ENCODE data around the gene TRIM36.

TRIM36 gene

GRCh38 chr5:115151208-115151805 is 18.4 kb downstream of the TRIM36 start:
- no peak for DNase-seq (ENCODE audit: low read depth in 1 of 2, low spot score in 1 of 2)
- TF ChIP-seq JUND (IDR thresholded peaks at IDR 0.05; ENCODE audit: low read depth), result no peak
- in situ Hi-C loops (cut with HindIII; ENCODE audit: low pct_unique_long_range_greater_than_20kb, low sequenced_read_pairs), result no loop called here

- in situ Hi-C loops (cut with HindIII; ENCODE audit: low pct_unique_long_range_greater_than_20kb, low sequenced_read_pairs), result no loop called here
- DNase-seq (ENCODE audit: low read depth in 1 of 2, low spot score in 1 of 2), result no peak
- TF ChIP-seq JUND (IDR thresholded peaks at IDR 0.05; ENCODE audit: low read depth), result no peak
Measured at GRCh38 chr5:115150512-115150911, 19.2 kb downstream of the TRIM36 start.

- in situ Hi-C loops (cut with HindIII; ENCODE audit: low pct_unique_long_range_greater_than_20kb, low sequenced_read_pairs), result no loop called here
- no peak for DNase-seq (ENCODE audit: low read depth in 1 of 2, low spot score in 1 of 2)
- TF ChIP-seq JUND (IDR thresholded peaks at IDR 0.05; ENCODE audit: low read depth), result no peak
Measured at GRCh38 chr5:115147052-115147451, 22.7 kb downstream of the TRIM36 start.

- DNase-seq (ENCODE audit: low read depth in 1 of 2, low spot score in 1 of 2), result no peak
- in situ Hi-C loops (cut with HindIII; ENCODE audit: low pct_unique_long_range_greater_than_20kb, low sequenced_read_pairs), result no loop called here
- TF ChIP-seq JUND (IDR thresholded peaks at IDR 0.05; ENCODE audit: low read depth), result no peak
Measured at GRCh38 chr5:115136294-115136693, 33.4 kb downstream of the TRIM36 start.

- TF ChIP-seq JUND (IDR thresholded peaks at IDR 0.05; ENCODE audit: low read depth), result no peak
- no peak for DNase-seq (ENCODE audit: low read depth in 1 of 2, low spot score in 1 of 2)
- in situ Hi-C loops (cut with HindIII; ENCODE audit: low pct_unique_long_range_greater_than_20kb, low sequenced_read_pairs), result no loop called here
Measured at GRCh38 chr5:115132465-115132864, 37.2 kb downstream of the TRIM36 start.

- DNase-seq (ENCODE audit: low read depth in 1 of 2, low spot score in 1 of 2), result no peak
- in situ Hi-C loops (cut with HindIII; ENCODE audit: low pct_unique_long_range_greater_than_20kb, low sequenced_read_pairs), result no loop called here
- no peak for TF ChIP-seq JUND (IDR thresholded peaks at IDR 0.05; ENCODE audit: low read depth)
Measured at GRCh38 chr5:115126303-115126702, 43.4 kb downstream of the TRIM36 start.

- in situ Hi-C loops (cut with HindIII; ENCODE audit: low pct_unique_long_range_greater_than_20kb, low sequenced_read_pairs), result no loop called here
- no peak for TF ChIP-seq JUND (IDR thresholded peaks at IDR 0.05; ENCODE audit: low read depth)
- DNase-seq (ENCODE audit: low read depth in 1 of 2, low spot score in 1 of 2), result no peak
Measured at GRCh38 chr5:115124741-115125140, 45.0 kb downstream of the TRIM36 start.

- in situ Hi-C loops (cut with HindIII; ENCODE audit: low pct_unique_long_range_greater_than_20kb, low sequenced_read_pairs), result no loop called here
- TF ChIP-seq JUND (IDR thresholded peaks at IDR 0.05; ENCODE audit: low read depth), result no peak
- no peak for DNase-seq (ENCODE audit: low read depth in 1 of 2, low spot score in 1 of 2)
Measured at GRCh38 chr5:115116001-115116400, 53.7 kb downstream of the TRIM36 start.

GRCh38 chr5:115109840-115110239 is 59.9 kb downstream of the TRIM36 start:
- TF ChIP-seq JUND (IDR thresholded peaks at IDR 0.05; ENCODE audit: low read depth), result no peak
- DNase-seq (ENCODE audit: low read depth in 1 of 2, low spot score in 1 of 2), result no peak
- in situ Hi-C loops (cut with HindIII; ENCODE audit: low pct_unique_long_range_greater_than_20kb, low sequenced_read_pairs), result no loop called here

GRCh38 chr5:115109356-115109755 is 60.4 kb downstream of the TRIM36 start:
- no peak for DNase-seq (ENCODE audit: low read depth in 1 of 2, low spot score in 1 of 2)
- in situ Hi-C loops (cut with HindIII; ENCODE audit: low pct_unique_long_range_greater_than_20kb, low sequenced_read_pairs), result no loop called here
- no peak for TF ChIP-seq JUND (IDR thresholded peaks at IDR 0.05; ENCODE audit: low read depth)

- DNase-seq (ENCODE audit: low read depth in 1 of 2, low spot score in 1 of 2), result no peak
- in situ Hi-C loops (cut with HindIII; ENCODE audit: low pct_unique_long_range_greater_than_20kb, low sequenced_read_pairs), result no loop called here
- TF ChIP-seq JUND (IDR thresholded peaks at IDR 0.05; ENCODE audit: low read depth), result no peak
Measured at GRCh38 chr5:115100319-115100955, 69.3 kb downstream of the TRIM36 start.

GRCh38 chr5:115098041-115098702 is 71.5 kb downstream of the TRIM36 start:
- peak; percentile 30 to 64 for DNase-seq (ENCODE audit: low read depth in 1 of 2, low spot score in 1 of 2)
- no peak for TF ChIP-seq JUND (IDR thresholded peaks at IDR 0.05; ENCODE audit: low read depth)
- in situ Hi-C loops (cut with HindIII; ENCODE audit: low pct_unique_long_range_greater_than_20kb, low sequenced_read_pairs), result no loop called here

GRCh38 chr5:115097236-115097635 is 72.5 kb downstream of the TRIM36 start:
- in situ Hi-C loops (cut with HindIII; ENCODE audit: low pct_unique_long_range_greater_than_20kb, low sequenced_read_pairs), result no loop called here
- no peak for TF ChIP-seq JUND (IDR thresholded peaks at IDR 0.05; ENCODE audit: low read depth)
- no peak for DNase-seq (ENCODE audit: low read depth in 1 of 2, low spot score in 1 of 2)

Measured in T47D (cell line).